Measurements from ENCODE around the gene ZNF491. TPM values are rescaled to one million over a fixed set of nuclear protein-coding genes. Genes with fewer than 3 reads are reported as not detected.

The ZNF491 gene
- total RNA-seq, 1 experiment from 2014 or later: not detected

Other genes with a start within 250 kb of the ZNF491 start
- gene ELOF1, start 239.3 kb upstream of the ZNF491 start, total RNA-seq (2014; rRNA removed; shearing (Covaris generic)): 72.7 and 85.3 TPM in 2 replicates
- gene ACP5, start 220.9 kb upstream of the ZNF491 start, total RNA-seq (2014; rRNA removed; shearing (Covaris generic)): 8.2 and 10.4 TPM in 2 replicates
- gene ZNF627, start 201.0 kb upstream of the ZNF491 start, total RNA-seq (2014; rRNA removed; shearing (Covaris generic)): 13.0 and 18.8 TPM in 2 replicates
- 4.0 and 7.3 TPM in 2 replicates for gene ZNF823, start 59.6 kb upstream of the ZNF491 start, total RNA-seq (2014; rRNA removed; shearing (Covaris generic))
- 1.5 and 3.3 TPM in 2 replicates for gene ZNF441, start 31.5 kb upstream of the ZNF491 start, total RNA-seq (2014; rRNA removed; shearing (Covaris generic))
- gene ZNF440, start 15.8 kb downstream of the ZNF491 start, total RNA-seq (2014; rRNA removed; shearing (Covaris generic)): 5.5 and 6.2 TPM in 2 replicates
- 0.47 and 0.56 TPM in 2 replicates for gene ZNF439, start 50.2 kb downstream of the ZNF491 start, total RNA-seq (2014; rRNA removed; shearing (Covaris generic))
- gene ZNF69, start 89.3 kb downstream of the ZNF491 start, total RNA-seq (2014; rRNA removed; shearing (Covaris generic)): 4.1 and 5.0 TPM in 2 replicates
- 6.3 and 9.2 TPM in 2 replicates for gene ZNF700, start 126.6 kb downstream of the ZNF491 start, total RNA-seq (2014; rRNA removed; shearing (Covaris generic))
- gene ZNF763, start 166.5 kb downstream of the ZNF491 start, total RNA-seq (2014; rRNA removed; shearing (Covaris generic)): 0.02 TPM in 1 of 2 replicates, not detected in the other
- gene ZNF433, start 237.2 kb downstream of the ZNF491 start, total RNA-seq (2014; rRNA removed; shearing (Covaris generic)): 2.2 and 4.7 TPM in 2 replicates

Measured in H4 (cell line).